Measurements from ENCODE around the gene TRAM2.

TRAM2 gene

DNA sequence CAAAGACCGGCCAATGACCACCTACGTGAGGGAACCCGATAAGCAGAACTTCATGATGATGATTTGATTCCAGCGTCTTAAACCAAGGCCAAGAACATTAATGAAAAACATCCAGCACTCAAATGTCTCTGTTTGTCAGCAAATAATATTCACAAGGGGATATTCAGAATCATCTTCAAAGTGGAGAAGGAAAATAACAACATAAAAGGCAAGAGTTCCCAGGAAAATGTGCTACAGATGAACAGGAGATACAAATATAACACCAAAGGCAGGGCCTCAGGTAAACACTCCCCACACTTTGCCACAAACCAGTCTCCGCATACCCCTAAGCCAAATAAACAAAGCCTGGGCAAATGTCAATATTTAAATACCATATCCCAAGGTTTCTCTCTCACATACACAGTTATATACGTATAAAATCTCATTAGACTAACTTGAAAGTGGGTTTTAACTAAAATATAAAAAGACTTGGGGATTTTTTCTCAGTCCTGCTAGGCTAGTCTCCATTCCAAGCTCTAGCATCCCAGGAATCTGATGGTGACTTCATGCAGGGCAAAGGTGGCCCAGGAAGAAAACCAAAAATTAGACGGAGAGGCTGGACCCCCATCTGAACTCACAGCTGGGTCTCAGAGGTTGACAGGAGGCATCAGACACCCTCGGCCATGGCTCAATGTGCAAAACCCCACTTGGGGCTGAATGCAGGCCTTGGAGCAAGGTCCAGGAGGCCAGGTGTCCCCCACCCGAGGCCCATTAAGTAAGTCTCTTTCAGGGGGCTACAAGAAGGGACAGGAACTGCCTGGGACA is 32.1 kb downstream of the TRAM2 start:
- no peak for DNase-seq

DNA sequence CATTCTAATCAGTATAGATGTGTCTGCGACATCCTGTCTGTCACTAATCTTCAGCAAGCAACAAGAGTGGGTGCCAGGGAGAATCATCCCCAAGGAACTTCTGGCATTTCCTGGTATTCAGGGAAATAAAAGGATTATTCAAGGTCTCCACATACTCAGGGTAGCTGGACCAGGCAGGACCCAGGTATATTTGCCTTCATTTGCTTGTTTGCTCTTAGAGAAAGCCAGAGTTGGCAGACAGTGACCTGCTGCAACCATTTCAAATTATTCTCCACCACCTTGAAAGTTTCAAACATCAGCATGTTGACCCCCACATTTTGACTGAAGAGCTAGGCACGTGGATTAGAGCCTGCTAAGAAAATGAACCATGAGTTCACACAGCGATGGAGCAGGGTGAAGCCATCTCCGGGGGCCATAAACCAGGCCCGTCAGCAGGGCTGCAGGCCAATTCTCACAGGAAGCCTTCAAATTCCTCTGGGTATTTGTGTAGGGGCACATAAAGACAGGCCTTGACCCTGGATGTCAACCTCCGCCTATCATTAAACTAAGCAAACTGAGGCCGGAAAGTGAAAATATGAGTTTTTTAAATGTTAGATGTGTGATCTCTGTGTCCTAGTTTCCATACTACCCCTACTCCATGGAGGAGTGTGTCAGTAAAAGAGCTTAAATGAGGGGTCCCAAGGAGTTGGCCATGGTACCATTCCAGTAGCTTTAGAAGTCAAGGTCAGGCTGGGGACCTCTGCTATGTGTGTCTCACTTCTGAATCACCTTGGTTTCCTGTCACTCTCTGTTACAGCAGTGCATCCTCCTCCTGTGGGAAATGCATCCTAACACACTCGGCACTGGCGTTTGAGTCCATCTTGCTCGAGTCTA is 32.9 kb downstream of the TRAM2 start:
- DNase-seq: no peak

DNA sequence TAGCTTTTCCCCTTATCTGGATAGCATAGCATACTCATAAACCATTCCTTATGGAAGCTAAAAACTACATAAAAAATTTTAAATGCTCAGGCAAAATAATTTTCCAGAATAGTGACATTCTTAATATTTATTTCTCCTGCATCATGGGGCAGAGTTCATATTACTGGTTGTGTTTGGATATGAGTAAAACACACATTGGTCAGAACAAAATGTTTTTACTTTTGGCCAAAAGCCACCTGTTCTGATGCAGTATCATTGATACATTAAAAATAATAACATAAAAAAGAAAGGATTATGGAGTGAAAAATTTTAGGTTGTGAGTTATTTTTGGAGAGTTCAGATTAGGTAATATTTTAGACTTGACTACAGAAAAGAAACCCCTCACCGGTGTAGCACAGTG is 33.6 kb downstream of the TRAM2 start:
- no peak for DNase-seq

DNA sequence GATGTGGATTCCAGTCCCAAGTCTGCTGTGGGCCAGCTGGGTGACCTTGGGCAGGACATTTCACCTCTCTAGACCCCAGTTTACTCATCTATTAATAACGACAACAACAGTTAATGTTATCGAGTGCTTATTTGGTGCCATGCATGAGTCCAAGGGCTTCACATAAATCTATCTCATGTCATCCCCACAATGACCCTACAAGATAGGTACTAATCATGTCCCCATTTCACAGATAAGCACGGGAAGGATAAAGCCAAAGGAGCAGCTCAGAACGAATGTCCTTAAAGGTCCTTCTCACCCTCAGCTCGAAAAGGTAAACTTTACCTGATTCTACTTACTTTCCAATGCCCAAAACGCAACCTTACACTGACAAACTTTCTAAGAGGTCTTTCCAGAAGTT is 35.7 kb downstream of the TRAM2 start:
- no peak for DNase-seq

DNA sequence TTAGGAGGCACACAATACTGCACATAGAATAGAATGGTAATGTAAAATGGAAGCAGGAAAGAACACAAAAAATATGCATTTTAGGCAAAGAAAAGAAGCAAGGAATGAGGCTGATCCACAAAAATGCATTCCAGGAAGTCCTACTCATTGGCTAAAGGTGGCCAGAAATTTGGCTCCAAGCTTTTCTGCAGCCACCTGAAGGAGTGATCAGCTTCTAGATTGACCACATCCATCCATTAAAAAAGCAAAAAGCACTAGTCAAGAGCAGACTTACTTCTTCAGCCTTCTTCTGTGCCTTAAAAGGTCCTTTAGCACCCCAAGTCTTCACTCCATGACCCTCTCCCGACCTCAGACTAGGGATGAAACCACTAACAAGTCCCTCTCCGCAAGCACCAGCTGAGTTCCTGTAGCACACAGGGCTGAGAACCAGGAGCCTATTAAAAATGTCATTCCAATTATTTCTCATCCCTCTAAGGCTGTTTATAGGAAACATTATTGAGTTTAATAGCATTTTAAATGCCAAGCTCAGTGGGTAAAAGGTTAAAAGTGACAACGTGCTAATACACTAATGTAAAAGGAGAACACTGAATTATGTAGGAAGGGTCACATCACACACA is 36.5 kb downstream of the TRAM2 start:
- DNase-seq: no peak

DNA sequence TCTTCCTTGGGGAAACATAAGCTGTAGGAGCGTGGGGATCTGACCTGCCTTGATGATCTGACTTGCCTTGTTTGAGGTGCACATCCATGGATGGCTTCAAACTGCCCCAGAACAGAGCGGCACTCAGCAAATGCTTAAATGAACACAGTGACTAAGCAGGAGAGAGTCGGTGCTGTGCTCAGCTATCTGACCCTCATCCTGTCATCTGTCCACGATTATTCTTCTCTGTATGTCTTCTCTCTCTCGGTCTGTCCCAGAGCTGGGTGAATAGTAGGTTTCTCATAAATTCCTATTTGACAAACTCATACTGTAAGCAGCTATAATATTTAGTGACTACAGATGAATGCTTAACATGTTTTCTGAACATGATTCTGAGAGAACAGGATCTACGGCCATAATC is 37.3 kb downstream of the TRAM2 start:
- DNase-seq: no peak

DNA sequence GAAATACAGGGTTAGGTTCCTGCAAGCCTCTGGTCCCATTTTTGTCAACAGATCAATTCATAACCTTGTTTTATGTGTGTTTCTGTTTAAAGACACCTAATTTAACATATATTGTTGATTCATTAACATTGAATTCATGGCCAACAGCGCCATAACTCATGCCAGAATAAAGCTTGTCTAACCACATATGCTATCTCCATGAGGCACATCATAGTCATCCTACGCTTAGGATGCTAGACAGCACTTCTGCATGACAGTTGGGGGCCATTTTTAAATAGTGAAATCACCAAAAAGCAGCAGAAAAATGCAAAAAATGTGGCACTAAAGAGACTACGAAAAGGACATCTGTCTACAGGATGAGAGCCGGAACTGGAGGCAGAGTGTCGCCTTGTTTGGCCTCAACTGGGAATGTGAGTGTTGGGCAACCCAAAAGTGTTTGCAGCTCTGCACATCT is 37.9 kb downstream of the TRAM2 start:
- no peak for DNase-seq

DNA sequence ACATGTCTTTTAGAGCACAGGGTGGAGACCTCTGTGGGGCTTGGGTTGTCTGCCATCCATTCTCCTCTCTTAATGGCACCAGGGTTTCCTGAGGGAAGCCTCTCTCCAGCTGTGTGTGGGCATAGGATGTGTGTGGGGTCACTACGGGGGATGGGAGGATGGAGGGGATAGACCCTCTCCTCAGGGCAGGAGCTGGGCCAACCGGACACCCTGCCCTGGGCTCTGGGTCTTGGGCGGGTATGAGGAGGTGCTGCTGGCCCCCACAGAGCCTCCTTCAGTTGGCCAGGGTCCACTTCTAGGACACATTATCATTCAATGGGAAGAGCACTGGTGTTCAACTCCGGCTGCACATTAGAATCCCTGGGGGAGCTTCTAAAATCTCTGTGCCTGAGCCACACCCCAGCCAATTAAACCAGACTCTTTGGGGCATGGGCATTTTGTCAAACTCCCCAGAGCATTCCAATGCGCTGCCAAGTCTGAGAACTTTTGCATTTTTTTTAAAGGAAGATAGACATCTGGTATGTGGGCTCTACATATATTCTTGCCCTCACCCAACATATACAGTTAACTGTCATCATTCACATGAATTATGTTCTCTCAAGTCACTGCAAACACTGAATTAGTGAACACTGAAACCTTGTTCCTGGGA is 38.5 kb downstream of the TRAM2 start:
- DNase-seq: no peak

DNA sequence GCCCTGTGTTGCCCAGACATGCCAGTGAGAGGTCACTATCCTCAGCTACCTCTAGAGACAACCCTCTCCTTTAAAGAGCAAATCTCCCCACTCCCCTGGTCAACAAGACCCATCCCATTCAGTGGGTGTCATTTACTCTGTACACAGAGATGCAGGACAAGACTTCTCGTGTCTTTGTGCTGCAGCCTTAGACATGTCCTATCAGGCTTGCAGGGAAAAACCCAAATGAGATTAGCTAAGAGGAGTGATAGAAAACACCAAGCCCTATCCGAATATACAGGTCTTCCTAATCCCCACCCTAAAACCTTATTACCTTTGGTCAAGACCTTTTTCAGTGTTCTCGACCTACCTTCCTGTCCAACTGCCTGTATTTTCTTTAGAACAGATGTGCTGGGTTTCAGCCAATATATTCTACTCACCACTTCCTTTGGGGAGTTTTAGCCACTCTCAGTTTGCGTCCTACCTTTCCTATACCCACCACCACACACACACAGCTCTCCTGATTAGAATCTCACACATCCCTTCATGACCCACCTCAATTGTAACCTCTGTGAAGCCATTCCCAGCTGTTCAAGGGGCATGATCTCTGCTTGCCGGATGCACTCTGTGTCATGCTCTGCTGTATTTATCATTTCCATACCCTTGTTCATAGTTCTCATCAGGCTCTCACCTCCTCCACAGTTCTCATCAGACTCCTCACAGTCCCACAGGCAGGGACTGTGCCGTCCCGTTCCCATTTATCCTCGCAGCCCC is 39.7 kb downstream of the TRAM2 start:
- no peak for DNase-seq

DNA sequence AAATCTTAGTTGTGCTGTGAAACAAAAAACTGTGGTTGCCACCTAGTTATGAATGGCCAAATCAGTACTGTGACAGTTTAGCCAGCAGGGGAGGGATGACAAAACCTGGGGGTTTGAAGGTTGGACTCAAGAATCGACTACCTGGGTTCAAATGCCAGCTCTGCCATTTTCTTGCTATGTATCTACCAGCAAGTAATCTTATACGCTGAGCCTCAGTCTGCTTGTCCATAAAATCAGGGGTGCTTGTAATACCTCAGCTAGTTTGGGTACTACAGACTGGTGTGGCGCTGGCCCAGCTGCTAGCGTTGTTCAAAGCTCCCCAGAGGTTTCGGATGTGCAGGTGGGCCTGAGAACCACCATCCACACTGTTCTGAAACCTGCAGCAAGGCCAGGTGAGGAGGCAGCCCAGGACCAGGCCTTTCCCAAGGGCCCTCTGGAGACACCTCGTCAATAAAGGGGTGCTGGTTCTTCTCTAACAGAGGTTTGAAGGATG is 40.4 kb downstream of the TRAM2 start:
- DNase-seq: no peak

DNA sequence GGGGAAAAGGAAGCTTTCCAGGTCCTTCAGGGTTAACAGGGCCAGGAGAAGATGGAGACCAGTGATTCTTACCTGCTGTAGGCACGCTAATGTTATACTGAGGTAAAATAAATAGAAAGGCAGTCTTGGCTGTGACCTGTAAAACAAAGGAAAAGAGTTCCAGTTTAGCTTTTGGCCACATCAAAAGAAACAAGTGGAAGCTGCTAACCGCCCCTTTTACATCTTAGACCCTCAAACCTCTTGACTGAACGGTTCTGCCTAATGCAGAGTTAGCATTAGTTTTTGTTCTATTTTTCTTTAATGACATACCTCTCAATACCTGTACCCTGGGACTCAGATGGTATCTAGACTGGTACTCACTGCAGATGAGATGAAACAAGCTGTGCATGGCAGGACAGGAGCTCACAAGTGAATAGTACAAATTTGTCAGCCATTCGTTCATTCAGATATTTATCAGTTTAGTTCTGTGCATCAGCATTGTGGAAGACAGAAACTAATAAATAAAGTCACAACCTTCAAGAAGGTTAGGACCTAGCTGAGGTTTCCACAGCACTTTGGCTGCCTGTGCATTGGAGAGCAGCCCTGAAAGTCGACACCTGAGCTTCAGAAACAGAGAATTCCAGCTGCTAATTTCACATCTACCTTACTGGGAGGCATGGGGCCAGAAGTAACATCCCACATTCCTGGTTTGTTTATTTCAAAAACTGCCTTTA is 41.0 kb downstream of the TRAM2 start:
- DNase-seq: no peak

DNA sequence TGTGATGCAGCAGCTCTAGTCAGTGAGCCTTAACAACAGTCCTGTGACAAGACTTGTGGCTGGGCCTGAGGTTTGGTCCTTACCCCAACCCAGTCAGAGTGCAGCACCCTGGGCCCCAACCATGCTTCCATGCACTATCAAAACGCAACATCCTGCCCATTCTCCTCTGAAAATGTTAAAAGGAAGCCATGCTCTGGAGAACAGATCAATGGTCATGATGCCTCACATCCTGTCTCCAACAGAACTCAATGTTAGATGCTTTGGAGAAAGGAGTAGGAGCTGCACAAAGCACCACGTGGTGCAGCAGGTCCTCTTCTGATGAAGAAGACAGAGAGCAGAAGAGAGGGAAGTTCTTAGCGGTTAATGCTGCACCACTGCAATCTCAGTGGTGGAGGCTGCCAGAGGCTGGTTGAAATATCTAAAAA is 41.9 kb downstream of the TRAM2 start:
- DNase-seq: no peak

DNA sequence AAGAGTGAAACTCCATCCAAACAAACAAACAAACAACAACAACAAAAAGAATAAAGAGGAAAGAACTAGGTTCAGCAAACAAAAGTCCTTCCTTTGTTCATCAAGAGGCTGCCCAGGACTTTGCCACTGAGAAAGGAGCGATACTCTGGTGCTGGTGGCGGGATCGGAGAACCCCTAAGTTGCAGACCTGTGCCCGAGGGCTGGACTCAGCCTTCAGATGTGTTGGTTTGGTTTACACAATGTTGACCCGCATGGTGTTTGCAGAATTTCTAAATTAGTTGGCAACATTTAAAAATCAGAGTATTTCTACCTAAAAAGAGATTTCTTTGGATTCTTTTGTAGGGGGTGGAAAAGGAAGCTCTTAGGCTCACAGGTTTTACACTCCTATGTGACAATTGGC is 42.5 kb downstream of the TRAM2 start:
- DNase-seq: no peak

DNA sequence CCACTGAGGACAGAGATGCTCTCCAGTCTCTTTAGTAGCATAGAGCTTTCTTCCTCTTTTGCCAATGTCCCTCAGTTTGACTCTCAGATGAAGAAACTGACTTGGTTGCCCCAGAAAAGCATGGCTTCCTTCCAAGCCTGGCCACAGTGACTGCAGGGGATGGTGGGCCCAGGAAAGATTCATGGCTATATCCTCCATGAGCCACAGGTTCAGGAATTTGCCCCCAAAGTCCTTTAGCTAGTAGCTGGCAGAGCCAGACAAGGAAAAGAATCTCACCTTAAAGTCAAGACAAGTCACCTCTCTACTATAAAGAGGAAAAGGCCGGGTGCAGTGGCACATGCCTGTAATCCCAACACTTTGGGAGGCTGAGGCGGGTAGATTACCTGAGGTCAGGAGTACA is 43.4 kb downstream of the TRAM2 start:
- no peak for DNase-seq

DNA sequence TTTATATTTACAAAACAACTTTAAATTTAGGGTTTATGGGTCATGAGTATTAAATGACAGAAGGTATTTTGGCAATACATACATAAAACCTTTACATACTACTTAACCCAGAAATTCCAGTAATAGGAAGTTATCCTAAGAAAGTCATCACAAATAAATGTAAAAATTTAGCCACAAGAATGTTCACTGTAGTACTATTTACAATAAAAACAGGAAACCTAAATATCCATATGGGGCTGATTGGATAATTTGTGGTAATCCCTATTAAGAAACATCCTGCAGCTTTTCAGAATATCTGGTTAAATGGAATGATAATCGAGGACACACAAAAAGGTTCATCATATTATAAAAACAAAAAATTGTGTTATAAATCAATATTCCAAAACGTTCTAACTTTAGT is 44.4 kb downstream of the TRAM2 start:
- no peak for DNase-seq

DNA sequence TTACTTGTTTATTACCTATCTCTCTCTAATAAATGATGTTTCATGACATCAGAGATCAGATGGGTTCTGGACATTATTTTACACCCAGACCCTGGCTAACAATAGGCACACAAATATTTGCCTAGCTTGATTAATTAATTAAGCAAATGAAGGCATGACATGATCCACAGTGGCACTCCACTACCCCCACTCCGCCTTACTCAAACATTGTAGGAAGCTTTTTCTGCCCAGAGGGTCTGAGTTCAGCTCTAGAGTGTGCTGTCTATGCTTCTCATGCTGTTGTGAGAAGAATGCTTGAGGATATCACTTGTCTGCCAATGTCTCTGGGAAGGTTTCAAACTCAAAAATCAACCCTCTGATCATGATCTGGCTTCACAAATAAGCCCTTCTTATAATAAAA is 45.0 kb downstream of the TRAM2 start:
- DNase-seq: no peak

DNA sequence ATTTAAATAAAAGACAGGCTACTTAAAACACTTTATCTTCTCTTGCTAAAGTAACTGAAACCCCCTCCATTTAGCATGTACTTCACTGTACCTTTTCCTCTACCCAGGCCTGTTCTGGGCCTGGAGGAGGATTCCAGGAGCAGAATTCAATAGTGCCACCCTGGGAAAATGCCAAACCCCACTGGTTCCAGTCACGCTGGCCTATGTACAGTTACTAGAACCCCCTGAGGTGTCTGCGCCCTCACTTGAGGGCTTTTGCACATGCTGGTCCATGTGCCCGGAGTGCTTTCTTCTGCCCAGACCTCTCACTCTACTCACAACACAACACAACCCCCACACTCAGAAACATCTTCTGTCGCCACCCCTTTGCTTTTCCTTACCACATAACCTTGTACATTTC is 45.5 kb downstream of the TRAM2 start:
- DNase-seq: no peak

DNA sequence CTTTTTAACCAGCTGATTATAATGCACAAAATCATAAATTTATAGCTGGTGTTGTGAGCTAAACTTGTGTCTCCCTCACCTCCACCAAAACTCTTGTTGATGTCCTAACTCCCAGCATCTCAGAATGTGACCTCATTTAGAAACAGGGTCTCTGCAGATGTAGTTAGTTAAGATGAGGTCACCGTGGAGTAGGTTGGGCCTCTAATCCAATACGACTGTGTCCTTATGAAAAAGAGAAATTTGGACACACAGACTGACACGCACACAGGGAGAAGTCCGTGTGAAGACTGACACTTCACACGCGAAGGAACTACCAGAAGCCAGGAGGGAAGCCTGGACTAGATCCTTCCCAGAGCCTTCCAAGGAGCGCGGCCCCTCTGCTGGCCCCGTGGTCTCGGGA is 46.5 kb downstream of the TRAM2 start:
- no peak for DNase-seq

DNA sequence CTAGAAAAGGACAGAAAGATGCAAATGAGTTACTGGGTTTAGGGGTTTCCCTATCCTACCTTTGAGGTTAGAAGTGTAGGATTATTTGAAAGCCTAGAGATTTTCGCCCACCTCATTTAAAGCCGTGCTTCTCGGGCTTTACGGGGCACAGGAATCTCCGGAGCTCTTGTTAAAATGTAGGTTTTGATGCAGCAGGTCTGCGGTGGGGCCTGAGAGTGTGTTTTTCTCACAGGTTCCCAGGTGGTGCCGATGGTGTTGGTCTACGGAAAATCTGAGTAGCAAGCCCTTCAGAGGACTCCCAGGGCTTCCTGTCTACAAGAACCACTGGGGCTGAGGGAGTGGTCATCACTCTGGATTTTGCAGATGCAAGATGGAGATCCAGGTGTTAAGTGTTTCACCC is 47.5 kb downstream of the TRAM2 start:
- DNase-seq: no peak

DNA sequence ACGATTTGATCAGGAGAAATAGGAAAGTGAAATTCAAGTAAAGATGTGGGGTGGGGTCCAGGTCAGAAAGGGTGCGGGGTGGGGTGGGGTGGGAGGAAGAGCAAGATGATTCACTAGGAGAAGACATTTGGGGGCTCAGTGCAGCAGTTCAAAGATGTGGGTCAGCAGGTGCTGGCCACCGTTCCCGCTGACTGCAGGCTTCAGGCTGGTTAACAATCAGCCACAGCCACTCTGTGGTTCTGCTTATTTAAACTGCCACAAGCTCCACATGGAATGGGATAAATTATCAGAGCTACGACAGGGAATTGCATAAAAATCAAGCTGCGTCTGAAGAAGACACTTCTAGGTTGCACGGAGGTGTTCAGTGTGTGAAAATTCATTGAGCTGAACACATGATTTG is 49.4 kb downstream of the TRAM2 start:
- DNase-seq: no peak

DNA sequence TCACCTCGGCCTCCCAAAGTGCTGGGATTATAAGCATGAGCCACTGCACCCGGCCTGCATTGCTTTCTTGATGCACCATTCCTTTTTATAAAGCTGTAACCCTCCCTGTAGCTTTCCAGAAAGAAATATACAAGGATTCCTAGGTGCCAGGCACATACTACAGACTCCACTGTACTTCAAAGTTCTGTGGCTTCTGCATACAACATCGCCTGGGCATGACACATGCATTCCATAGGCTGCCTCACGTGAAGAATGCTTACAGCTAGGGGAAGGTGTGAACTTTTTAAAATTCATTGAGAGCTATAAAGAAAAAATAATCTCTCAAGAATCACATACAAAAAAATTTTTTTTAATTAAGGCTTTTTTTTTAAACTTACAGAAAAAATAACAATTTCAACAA is 50.2 kb downstream of the TRAM2 start:
- DNase-seq: no peak

DNA sequence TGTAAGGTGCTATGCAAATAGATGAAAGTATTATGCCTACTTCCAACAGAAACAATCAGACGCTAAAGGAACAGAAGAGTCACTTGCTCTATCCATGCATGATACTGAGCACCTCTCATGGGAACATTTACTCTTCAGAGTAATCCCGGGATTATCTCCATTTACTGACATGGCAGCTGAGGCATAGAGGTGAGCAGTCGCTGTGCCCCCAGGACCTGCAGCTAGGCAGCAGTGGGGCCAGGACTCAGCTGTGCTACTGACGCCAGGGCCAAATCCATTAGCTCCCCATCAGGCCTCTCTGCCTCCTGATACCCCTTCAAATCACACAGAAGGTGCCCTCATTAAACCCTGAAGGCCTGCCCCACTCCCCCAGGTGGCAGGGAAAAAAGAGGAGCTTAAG is 51.9 kb downstream of the TRAM2 start:
- no peak for DNase-seq
